Right lobe of liver (tissue), 4 donors: ENCODE measurements around the gene ARL15.

Experiments
- CTCF ChIP-seq, 4 donors: fragments of 200-600 bp in 3 of 4; fragments of 450-650 bp in 1 of 4; IDR thresholded peaks; one replicate each; pipeline versions ENCODE4 v1.5.1 to v1.8.0; 2016 to 2022; ENCODE audit warnings: antibody characterized with exemption in 4 of 4, mild to moderate bottlenecking in 2 of 4
- POLR2A ChIP-seq: fragments of 450-650 bp; IDR thresholded peaks from one replicate; pipeline ENCODE4 v1.6.1; 2017; ENCODE audit warnings: antibody characterized with exemption, mild to moderate bottlenecking
- donor health status: DM: no; HTN: no; CAD: no.
- donor health status: DM: no; HTN: no; CAD: no.
- donor health status: DM: no; HTN: yes; CAD: no.

GRCh38 chr5:53996008-53996407 lies 314.4 kb downstream of the ARL15 start:
- no peak for TF ChIP-seq CTCF (IDR thresholded peaks at IDR 0.05)
- TF ChIP-seq POLR2A = no peak
